Activated CD8-positive, alpha-beta T cell treated with anti-CD3 and anti-CD28 coated beads for 36 hours (primary cell): Measurements from ENCODE around the gene CA14. TPM values are rescaled to one million over a fixed set of nuclear protein-coding genes. Genes with fewer than 3 reads are reported as not detected.

Experiments
- ATAC-seq: fragments of 200-7000 bp; cut with Tn5 transposase; one replicate; pipeline ENCODE4 v1.10.0; 2021; ENCODE audit warnings: mild to moderate bottlenecking, moderate library complexity
- CTCF ChIA-PET: fragments of 350-600 bp; sonication (Branson Sonifier 250); formaldehyde crosslinking; loops from one replicate; lab custom pipeline; 2021; ENCODE audit warnings: antibody characterized with exemption; lab: Charles Lee
- POLR2A ChIA-PET: fragments of 350-600 bp; sonication (Branson Sonifier 250); formaldehyde crosslinking; loops from one replicate; lab custom pipeline; 2021; ENCODE audit warnings: antibody characterized with exemption; lab: Charles Lee
- DNase-seq: peaks from one replicate; pipeline ENCODE4 v3.0.0-alpha.2; 2020
- H3K27ac Mint-ChIP-seq: one replicate; pipeline ENCODE4 v1.8.0; 2021; ENCODE audit warnings: mild to moderate bottlenecking, mixed read lengths
- H3K27me3 Mint-ChIP-seq: one replicate; pipeline ENCODE4 v1.8.0; 2021; ENCODE audit warnings: mixed read lengths
- H3K36me3 Mint-ChIP-seq: one replicate; pipeline ENCODE4 v1.8.0; 2021; ENCODE audit warnings: low read depth, mixed read lengths
- H3K4me1 Mint-ChIP-seq: one replicate; pipeline ENCODE4 v1.8.0; 2021; ENCODE audit warnings: low read depth, mixed read lengths
- H3K4me3 Mint-ChIP-seq: one replicate; pipeline ENCODE4 v1.8.0; 2021; ENCODE audit warnings: mild to moderate bottlenecking, moderate library complexity, mixed read lengths
- H3K9me3 Mint-ChIP-seq: one replicate; pipeline ENCODE4 v1.8.0; 2021; ENCODE audit warnings: mixed read lengths
- intact Hi-C: fragments of 100-400 bp; cut with micrococcal nuclease; formaldehyde crosslinking; loops from one replicate; pipeline ENCODE4 v1.10.0; 2022
- total RNA-seq, 2 experiments: library from RNA; stranded (reverse); gene quantifications; one replicate each; pipeline ENCODE4 v1.2.3, GENCODE V29; 2021
- TF ChIP-seq, protein P1 (sequence below): fragments of 200-600 bp; IDR thresholded peaks from one replicate; pipeline ENCODE4 v1.8.0; 2022; ENCODE audit warnings: antibody characterized with exemption, mild to moderate bottlenecking

CA14 gene
- total RNA-seq, 2 experiments from 2014 or later, result not detected

GRCh38 chr1:150243003-150243402, 14.6 kb upstream of the CA14 start:
- peaks cover 2% of the 10 kb centered on the region for H3K27me3 Mint-ChIP-seq
- H3K4me1 Mint-ChIP-seq, result no peaks in the 10 kb centered on the region
- no peaks in the 10 kb centered on the region for H3K9me3 Mint-ChIP-seq
- intact Hi-C loops, result no loop called here
- ATAC-seq (no peak), DNase-seq (no peak)
- CTCF ChIA-PET, result no interaction called here
- H3K27ac Mint-ChIP-seq, result no peak overlapping the region
- POLR2A ChIA-PET, result no interaction called here
- TF ChIP-seq, protein P1, sequence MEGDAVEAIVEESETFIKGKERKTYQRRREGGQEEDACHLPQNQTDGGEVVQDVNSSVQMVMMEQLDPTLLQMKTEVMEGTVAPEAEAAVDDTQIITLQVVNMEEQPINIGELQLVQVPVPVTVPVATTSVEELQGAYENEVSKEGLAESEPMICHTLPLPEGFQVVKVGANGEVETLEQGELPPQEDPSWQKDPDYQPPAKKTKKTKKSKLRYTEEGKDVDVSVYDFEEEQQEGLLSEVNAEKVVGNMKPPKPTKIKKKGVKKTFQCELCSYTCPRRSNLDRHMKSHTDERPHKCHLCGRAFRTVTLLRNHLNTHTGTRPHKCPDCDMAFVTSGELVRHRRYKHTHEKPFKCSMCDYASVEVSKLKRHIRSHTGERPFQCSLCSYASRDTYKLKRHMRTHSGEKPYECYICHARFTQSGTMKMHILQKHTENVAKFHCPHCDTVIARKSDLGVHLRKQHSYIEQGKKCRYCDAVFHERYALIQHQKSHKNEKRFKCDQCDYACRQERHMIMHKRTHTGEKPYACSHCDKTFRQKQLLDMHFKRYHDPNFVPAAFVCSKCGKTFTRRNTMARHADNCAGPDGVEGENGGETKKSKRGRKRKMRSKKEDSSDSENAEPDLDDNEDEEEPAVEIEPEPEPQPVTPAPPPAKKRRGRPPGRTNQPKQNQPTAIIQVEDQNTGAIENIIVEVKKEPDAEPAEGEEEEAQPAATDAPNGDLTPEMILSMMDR, result no peak
- H3K4me3 Mint-ChIP-seq, result no peak overlapping the region
- no peaks in the 10 kb centered on the region for H3K36me3 Mint-ChIP-seq

DNA sequence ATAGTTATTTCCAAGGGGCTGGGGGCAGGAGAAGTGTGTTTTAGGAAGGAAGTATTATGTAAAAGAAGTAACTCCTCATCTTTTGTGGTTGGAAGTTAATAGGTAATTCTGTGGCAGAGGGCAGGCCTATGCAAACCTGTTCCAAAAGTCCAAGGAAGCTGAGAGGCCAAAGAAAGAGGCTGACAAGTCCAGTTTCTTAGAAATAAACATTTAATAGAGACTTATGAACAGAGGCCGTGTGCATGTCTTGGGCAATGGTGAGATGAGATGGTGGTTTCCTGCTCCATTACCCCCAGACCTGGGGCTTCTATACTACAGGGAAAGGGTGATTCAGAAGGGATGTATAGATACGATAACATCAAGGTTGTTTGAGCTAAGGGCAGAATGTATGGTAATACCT, 7.6 kb upstream of the CA14 start:
- CTCF ChIA-PET, result no interaction called here
- no peak for DNase-seq
- TF ChIP-seq, protein P1, result no peak
- ATAC-seq, result no peak
- intact Hi-C loops, result no loop called here
- no peaks in the 10 kb centered on the region for H3K36me3 Mint-ChIP-seq
- peaks cover 2% of the 10 kb centered on the region for H3K27me3 Mint-ChIP-seq
- H3K4me1 Mint-ChIP-seq, result no peaks in the 10 kb centered on the region
- no peak overlapping the region for H3K4me3 Mint-ChIP-seq
- POLR2A ChIA-PET, result interaction anchor here (0.8 to 2.8 kb wide), 5 partner anchors 9 to 114 kb away, joined by 3 to 6 read pairs (median 3); partner anchors contain the start of genes APH1A and RPRD2
- H3K27ac Mint-ChIP-seq, result no peak overlapping the region
- no peaks in the 10 kb centered on the region for H3K9me3 Mint-ChIP-seq

GRCh38 chr1:150256198-150256553, 1.4 kb upstream of the CA14 start:
- H3K4me3 Mint-ChIP-seq, result peak overlapping the region; percentile 63
- DNase-seq (no peak), ATAC-seq (no peak)
- intact Hi-C loops, result no loop called here
- H3K9me3 Mint-ChIP-seq, result no peaks in the 10 kb centered on the region
- H3K36me3 Mint-ChIP-seq, result no peaks in the 10 kb centered on the region
- CTCF ChIA-PET, result interaction anchor here (0.6 to 3.3 kb wide), 48 partner anchors 8 to 427 kb away, joined by 3 to 37 read pairs (median 4); partner anchors contain the start of genes ANP32E, APH1A, C1orf54 and FALEC
- peaks cover 30% of the 10 kb centered on the region for H3K27me3 Mint-ChIP-seq
- TF ChIP-seq, protein P1, result no peak
- H3K27ac Mint-ChIP-seq, result no peak overlapping the region
- H3K4me1 Mint-ChIP-seq, result peaks cover 13% of the 10 kb centered on the region
- POLR2A ChIA-PET, result interaction anchor here (1.0 to 1.7 kb wide), 6 partner anchors 13 to 65 kb away, joined by 3 to 5 read pairs (median 4); partner anchors contain the start of genes APH1A and PRPF3

DNA sequence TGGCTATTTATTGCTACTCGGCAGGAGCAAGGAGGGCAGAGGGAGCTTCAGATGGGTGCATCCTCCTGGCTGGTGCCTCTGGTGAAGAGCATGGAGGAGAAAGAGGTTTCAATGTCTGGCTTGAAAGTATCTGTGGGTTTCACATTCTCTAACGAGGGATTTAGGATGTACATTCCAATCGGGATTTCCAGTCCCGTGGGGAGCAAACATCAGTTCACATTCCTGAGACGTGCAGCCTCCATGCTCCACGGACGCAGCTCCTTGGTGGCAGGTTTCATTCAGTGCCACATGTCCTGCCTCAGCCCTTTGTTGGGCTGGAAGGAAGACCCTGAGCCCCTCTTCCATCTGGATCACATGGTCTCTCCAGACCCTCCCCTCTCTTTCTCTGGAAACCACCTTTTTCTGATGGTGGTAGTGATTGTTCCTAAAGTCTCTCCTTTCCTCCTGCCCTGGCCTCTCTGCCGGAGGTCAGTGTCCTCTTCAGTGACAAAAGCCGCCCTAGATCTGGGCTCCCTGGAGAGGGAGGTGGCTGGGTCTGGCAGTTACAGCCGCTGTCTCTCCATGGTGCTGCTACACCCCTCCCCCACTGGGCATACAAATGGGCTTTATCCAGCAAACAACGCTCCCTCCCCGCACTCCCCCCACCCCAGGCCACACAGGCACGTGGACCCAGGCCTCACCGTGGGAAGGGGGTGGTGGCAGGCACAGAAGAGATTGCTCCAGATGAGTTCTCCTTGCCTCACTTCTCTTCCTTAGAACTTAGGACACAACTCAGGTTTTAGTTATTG, 826 bp upstream of the CA14 start:
- no peaks in the 10 kb centered on the region for H3K9me3 Mint-ChIP-seq
- DNase-seq (no peak), ATAC-seq (no peak)
- peaks cover 13% of the 10 kb centered on the region for H3K4me1 Mint-ChIP-seq
- peak overlapping the region; percentile 63 for H3K4me3 Mint-ChIP-seq
- H3K27me3 Mint-ChIP-seq, result peaks cover 30% of the 10 kb centered on the region
- H3K36me3 Mint-ChIP-seq, result no peaks in the 10 kb centered on the region
- ChIA-PET CTCF (interaction anchor here (0.6 to 3.3 kb wide), 48 partner anchors 7 to 427 kb away, joined by 3 to 37 read pairs (median 4); partner anchors contain the start of genes ANP32E, APH1A, C1orf54 and FALEC), POLR2A (interaction anchor here (0.9 to 1.7 kb wide), 8 partner anchors 12 to 64 kb away, joined by 3 to 5 read pairs (median 4); partner anchors contain the start of genes APH1A, C1orf54 and PRPF3)
- H3K27ac Mint-ChIP-seq, result no peak overlapping the region
- intact Hi-C loops, result no loop called here
- TF ChIP-seq, protein P1, result no peak

DNA sequence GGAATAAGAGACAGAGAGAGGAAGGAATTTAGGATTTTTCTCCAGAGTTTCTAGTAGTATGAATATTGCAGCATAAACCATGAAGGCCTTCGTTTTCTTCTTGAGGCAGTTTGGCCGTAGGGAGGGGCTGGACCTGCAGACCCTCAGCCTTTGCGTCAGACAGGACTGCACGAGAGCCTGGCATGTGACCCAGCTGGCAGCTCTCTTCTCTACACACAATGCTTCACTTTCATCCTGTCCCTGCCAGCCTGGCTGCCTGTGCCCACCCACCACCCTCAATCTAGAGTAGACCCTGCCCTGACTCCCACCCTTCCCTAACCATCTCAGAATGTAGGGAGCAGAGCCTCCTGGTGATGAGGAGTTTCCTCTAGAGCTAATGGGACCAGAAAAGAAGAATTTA, 1.6 kb downstream of the CA14 start:
- no peak overlapping the region for H3K4me3 Mint-ChIP-seq
- DNase-seq (no peak), ATAC-seq (no peak)
- no peaks in the 10 kb centered on the region for H3K9me3 Mint-ChIP-seq
- H3K27ac Mint-ChIP-seq, result no peak overlapping the region
- peaks cover 13% of the 10 kb centered on the region for H3K4me1 Mint-ChIP-seq
- POLR2A ChIA-PET, result interaction anchor here (1.0 to 1.8 kb wide), 3 partner anchors 10 to 20 kb away, joined by 3 to 6 read pairs (median 5); partner anchors contain the start of gene APH1A
- intact Hi-C loops, result no loop called here
- CTCF ChIA-PET, result interaction anchor here (1.1 to 1.7 kb wide), 2 partner anchors 13 to 19 kb away, joined by 3 to 4 read pairs; no protein-coding TSS in a partner anchor
- H3K36me3 Mint-ChIP-seq, result no peaks in the 10 kb centered on the region
- TF ChIP-seq, protein P1, result no peak
- peaks cover 30% of the 10 kb centered on the region for H3K27me3 Mint-ChIP-seq
